T-helper 2 cell (primary cell): Measurements from ENCODE around the gene COG4.

Experiments
- DNase-seq, 5 experiments: peaks; one replicate each; pipeline versions ENCODE4 v3.0.0 to v3.0.0-alpha.2; 2012 to 2022

The COG4 gene

GRCh38 chr16:70526403-70526802, 3.0 kb upstream of the COG4 start:
- DNase-seq = no peak

GRCh38 chr16:70524399-70524825, 1.1 kb upstream of the COG4 start:
- peak in 3 of 5 experiments; percentile 7 to 56 (median 18) for DNase-seq

GRCh38 chr16:70523743-70524398, 517 bp upstream of the COG4 start, which contains the start of gene SF3B3:
Gene SF3B3, plus strand, starts transcription at chr16:70523816. Its CDS starts 2,841 bp downstream, at chr16:70526657.
- peak in 3 of 5 experiments; percentile 43 to 74 (median 51) for DNase-seq

GRCh38 chr16:70522216-70523075, 908 bp downstream of the COG4 start:
- DNase-seq = peak in 2 of 5 experiments; percentile 4 to 70

- peak in 2 of 5 experiments; percentile 48 to 91 for DNase-seq
Measured at GRCh38 chr16:70520612-70521297, 2.6 kb downstream of the COG4 start.

GRCh38 chr16:70512456-70512855, 10.9 kb downstream of the COG4 start:
- DNase-seq = no peak

- no peak for DNase-seq
Measured at GRCh38 chr16:70511833-70512232, 11.5 kb downstream of the COG4 start.

- DNase-seq = no peak
Measured at GRCh38 chr16:70510216-70510615, 13.1 kb downstream of the COG4 start.

- peak in 2 of 5 experiments; percentile 3 to 63 for DNase-seq
Measured at GRCh38 chr16:70508752-70509151, 14.6 kb downstream of the COG4 start.

- no peak for DNase-seq
Measured at GRCh38 chr16:70496513-70496912, 26.8 kb downstream of the COG4 start.

- no peak for DNase-seq
Measured at GRCh38 chr16:70495425-70496182, 27.8 kb downstream of the COG4 start.

- no peak for DNase-seq
Measured at GRCh38 chr16:70494777-70495176, 28.6 kb downstream of the COG4 start.

- peak in 1 of 5 experiments; percentile 62 for DNase-seq
Measured at GRCh38 chr16:70494202-70494770, 29.1 kb downstream of the COG4 start.

GRCh38 chr16:70493802-70494201, 29.6 kb downstream of the COG4 start:
- no peak for DNase-seq

GRCh38 chr16:70490261-70490660, 33.1 kb downstream of the COG4 start:
- DNase-seq = no peak

- DNase-seq = no peak
Measured at GRCh38 chr16:70484867-70485266, 38.5 kb downstream of the COG4 start.

GRCh38 chr16:70483426-70483825, 39.9 kb downstream of the COG4 start:
- no peak for DNase-seq

GRCh38 chr16:70482624-70483023, 40.7 kb downstream of the COG4 start:
- DNase-seq = no peak

GRCh38 chr16:70481929-70482536, 41.3 kb downstream of the COG4 start:
- no peak for DNase-seq

GRCh38 chr16:70480127-70481105, 42.9 kb downstream of the COG4 start:
- DNase-seq = no peak
